Measurements from ENCODE around the gene CDK1.

GRCh38 chr10:60818134-60818770, 40.0 kb downstream of the CDK1 start:
- TF ChIP-seq EP300 (IDR thresholded peaks at IDR 0.05; ENCODE audit: borderline replicate concordance in 1 of 2, control insufficient read depth in 1 of 2, low read depth in 2 of 2, low read length in 2 of 2) (no peak), POLR2A (IDR thresholded peaks at IDR 0.05; ENCODE audit: low read depth, low read length) (no peak), POLR2AphosphoS2 (IDR thresholded peaks at IDR 0.05; ENCODE audit: low read depth, low read length) (no peak), CEBPB (IDR thresholded peaks at IDR 0.05; ENCODE audit: borderline replicate concordance in 1 of 2, low read depth in 2 of 2, low read length in 2 of 2) (no peak), ZNF384 (IDR thresholded peaks at IDR 0.05; ENCODE audit: borderline replicate concordance, low read depth, low read length) (no peak)

Measured in GM12878 (cell line).